Endothelial cell (in vitro differentiated cells): ENCODE results near the gene SFPQ. TPM values are rescaled to one million over a fixed set of nuclear protein-coding genes. Genes with fewer than 3 reads are reported as not detected.
"Not testable (repeated sequence)": the region's sequence is repeated elsewhere in the genome, so short reads cannot be mapped to it uniquely, and the experiment has no call there.

Experiments
- DNase-seq: peaks from one replicate; pipeline ENCODE4 v3.0.0; 2021; ENCODE audit warnings: low spot score
- H3K27ac Mint-ChIP-seq: one replicate; pipeline ENCODE4 v1.8.0; 2021; ENCODE audit warnings: mixed read lengths, inconsistent platforms; ENCODE audit not compliant: unreplicated experiment
- H3K27me3 Mint-ChIP-seq: one replicate; pipeline ENCODE4 v1.8.0; 2021; ENCODE audit warnings: mild to moderate bottlenecking, moderate library complexity, mixed read lengths, inconsistent platforms; ENCODE audit not compliant: unreplicated experiment
- H3K36me3 Mint-ChIP-seq: one replicate; pipeline ENCODE4 v1.8.0; 2021; ENCODE audit warnings: mild to moderate bottlenecking, low read depth, mixed read lengths, inconsistent platforms; ENCODE audit not compliant: unreplicated experiment
- H3K4me1 Mint-ChIP-seq: one replicate; pipeline ENCODE4 v1.8.0; 2021; ENCODE audit warnings: mild to moderate bottlenecking, mixed read lengths, inconsistent platforms; ENCODE audit not compliant: unreplicated experiment
- H3K4me3 Mint-ChIP-seq: one replicate; pipeline ENCODE4 v1.8.0; 2021; ENCODE audit warnings: mild to moderate bottlenecking, mixed read lengths, inconsistent platforms; ENCODE audit not compliant: unreplicated experiment
- H3K9me3 Mint-ChIP-seq: one replicate; pipeline ENCODE4 v1.8.0; 2021; ENCODE audit warnings: mixed read lengths, inconsistent platforms; ENCODE audit not compliant: unreplicated experiment
- total RNA-seq: library from RNA; stranded (reverse); fragmentation: NEBNext Ultra II Directional; extraction: Animal tissue kit (Norgen Biotek cat#: 25700); gene quantifications from one replicate; pipeline ENCODE4 v1.2.1, GENCODE V29; 2021; ENCODE audit not compliant: unreplicated experiment
- TF ChIP-seq, protein P1 (sequence below): fragments of 200-600 bp; sonication (generic); IDR thresholded peaks from one replicate; pipeline ENCODE4 v1.5.0; 2021; ENCODE audit warnings: antibody characterized with exemption; ENCODE audit not compliant: unreplicated experiment

Gene SFPQ
- total RNA-seq, 1 donor from 2014 or later = 370 TPM

DNA sequence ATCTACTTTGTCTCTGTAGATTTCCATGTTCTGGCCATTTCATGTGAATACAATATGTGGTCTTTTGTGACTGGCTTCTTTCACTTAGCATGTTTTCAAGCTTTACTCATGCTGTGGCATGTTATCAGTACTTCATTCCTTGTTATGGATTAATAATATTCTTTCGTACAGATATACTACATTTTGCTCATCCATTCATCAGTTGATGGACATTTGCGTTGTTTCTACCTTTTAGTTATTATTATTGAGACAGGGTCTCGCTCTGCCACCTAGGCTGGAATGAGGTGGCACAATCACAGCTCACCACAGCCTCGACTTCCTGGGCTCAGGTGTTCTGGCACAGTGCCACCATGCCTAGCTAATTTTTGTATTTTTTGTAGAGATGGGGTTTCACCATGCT lies 21.4 kb downstream of the SFPQ start:
- Mint-ChIP-seq H3K27me3 (no peaks in the 10 kb centered on the region), H3K4me1 (no peaks in the 10 kb centered on the region), H3K27ac (no peak overlapping the region), H3K36me3 (peaks cover 8% of the 10 kb centered on the region), H3K4me3 (no peak overlapping the region), H3K9me3 (no peaks in the 10 kb centered on the region)
- DNase-seq = no peak
- TF ChIP-seq, protein P1, sequence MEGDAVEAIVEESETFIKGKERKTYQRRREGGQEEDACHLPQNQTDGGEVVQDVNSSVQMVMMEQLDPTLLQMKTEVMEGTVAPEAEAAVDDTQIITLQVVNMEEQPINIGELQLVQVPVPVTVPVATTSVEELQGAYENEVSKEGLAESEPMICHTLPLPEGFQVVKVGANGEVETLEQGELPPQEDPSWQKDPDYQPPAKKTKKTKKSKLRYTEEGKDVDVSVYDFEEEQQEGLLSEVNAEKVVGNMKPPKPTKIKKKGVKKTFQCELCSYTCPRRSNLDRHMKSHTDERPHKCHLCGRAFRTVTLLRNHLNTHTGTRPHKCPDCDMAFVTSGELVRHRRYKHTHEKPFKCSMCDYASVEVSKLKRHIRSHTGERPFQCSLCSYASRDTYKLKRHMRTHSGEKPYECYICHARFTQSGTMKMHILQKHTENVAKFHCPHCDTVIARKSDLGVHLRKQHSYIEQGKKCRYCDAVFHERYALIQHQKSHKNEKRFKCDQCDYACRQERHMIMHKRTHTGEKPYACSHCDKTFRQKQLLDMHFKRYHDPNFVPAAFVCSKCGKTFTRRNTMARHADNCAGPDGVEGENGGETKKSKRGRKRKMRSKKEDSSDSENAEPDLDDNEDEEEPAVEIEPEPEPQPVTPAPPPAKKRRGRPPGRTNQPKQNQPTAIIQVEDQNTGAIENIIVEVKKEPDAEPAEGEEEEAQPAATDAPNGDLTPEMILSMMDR = no peak

DNA sequence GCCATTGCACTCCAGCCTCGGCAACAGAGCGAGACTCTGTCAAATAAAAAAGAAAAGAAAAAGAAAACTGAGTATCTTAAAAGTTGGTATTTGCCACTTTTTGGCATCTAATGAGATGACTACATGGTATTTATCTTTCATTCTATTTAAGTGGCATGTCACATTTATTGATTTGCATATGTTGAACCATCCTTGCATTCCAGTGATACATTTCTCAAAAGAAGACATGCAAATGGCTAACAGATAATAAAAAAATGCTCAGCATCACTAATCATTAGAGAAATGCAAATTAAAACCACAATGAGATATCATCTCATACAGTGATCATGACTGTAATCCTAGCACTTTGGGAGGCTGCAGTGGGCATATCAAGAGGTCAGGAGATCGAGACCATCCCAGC lies 28.1 kb downstream of the SFPQ start:
- H3K27ac Mint-ChIP-seq = no peak overlapping the region
- no peaks in the 10 kb centered on the region for H3K4me1 Mint-ChIP-seq
- no peak overlapping the region for H3K4me3 Mint-ChIP-seq
- H3K9me3 Mint-ChIP-seq = no peaks in the 10 kb centered on the region
- DNase-seq = no peak
- H3K27me3 Mint-ChIP-seq = no peaks in the 10 kb centered on the region
- TF ChIP-seq, protein P1 = no peak
- no peaks in the 10 kb centered on the region for H3K36me3 Mint-ChIP-seq

DNA sequence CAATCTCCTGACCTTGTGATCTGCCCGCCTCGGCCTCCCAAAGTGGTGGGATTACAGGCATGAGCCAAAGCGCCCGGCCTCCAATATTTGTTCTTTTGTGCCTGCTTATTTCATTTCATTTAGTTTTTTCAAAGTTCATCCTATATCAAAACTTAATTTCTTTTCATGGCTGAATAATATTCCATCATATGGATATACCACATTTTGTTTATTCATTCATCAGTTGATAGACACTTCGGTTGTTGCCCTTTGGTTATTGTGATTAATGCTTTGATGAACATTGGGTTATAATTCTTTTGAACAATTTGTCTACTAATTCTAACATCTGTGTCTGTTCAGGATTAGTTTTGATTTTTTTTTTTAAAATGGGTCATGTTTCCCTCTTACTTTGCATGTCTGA lies 41.7 kb downstream of the SFPQ start:
- TF ChIP-seq, protein P1 = no peak
- Mint-ChIP-seq H3K4me3 (no peak overlapping the region), H3K9me3 (no peaks in the 10 kb centered on the region), H3K27ac (no peak overlapping the region), H3K36me3 (no peaks in the 10 kb centered on the region), H3K27me3 (peaks cover 1% of the 10 kb centered on the region), H3K4me1 (peaks cover 4% of the 10 kb centered on the region)
- DNase-seq = no peak

DNA sequence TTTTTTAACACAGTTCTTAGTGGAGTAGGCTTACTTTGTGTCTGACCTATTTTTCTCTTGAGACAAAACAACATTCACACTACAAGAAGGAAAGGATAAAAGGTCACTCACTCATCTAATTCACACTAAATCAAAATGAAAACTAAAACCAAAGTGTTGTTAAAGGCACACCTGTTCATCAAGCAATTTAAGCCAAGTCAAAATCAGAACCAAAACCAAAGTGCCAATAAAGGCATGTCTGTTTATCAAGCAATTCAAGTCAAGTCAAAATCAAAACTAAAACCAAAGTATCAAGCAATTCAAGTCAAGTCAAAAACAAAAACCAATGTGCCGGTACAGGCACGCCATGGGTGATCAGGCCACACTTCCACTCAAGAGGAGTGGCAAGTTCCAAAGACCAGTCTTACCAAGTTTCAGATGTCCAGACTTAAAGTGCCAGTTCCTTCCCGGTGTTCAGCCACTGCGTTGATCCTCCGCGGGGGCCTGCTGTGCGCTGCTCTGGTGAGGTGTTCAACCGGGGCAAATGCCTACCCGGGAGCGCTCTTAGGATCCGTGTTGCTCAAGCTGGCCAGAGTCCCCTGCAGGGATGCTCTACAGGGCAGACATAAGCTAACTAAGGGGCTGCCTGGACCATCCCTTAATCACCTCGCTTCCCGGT lies 46.9 kb downstream of the SFPQ start:
- not testable (repeated sequence) for H3K27me3 Mint-ChIP-seq, H3K27ac Mint-ChIP-seq

DNA sequence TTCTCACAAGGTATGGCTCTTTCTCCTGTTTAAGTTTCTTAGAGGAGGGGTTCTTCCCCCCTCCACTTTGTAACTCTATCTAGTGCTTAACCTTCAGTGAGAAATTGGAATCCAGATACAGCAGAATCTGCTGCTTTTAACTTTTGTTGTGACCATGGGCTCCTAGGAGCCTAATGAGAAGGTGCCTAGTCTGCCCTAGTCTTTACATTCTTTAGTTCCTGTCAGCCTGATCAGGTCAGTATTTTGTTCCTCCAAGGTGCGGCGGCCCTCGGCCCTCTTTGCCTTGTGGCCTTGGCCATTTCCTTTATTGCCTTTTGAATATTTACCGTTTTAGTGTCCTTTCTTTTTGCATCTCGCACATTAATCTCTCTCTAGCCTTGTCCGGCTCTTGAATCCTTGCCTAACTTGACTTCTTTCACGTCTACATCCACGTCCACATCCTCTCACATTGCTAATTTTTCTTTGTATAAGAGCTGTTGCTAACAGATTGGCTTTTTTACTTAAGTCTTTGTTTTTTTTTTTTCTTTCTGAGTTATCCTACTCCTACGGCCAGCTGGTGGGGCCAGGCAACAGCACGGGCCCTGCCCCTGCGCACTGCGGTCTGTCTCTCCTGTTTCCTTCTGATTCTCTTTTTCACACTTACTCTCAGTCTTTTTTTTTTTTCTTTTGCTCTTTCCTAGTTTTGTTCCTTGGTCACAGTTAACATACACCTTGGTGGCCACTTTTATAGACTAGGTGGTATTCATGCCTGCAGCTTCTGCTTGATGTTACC lies 49.0 kb downstream of the SFPQ start:
- H3K36me3 Mint-ChIP-seq = no peaks in the 10 kb centered on the region
- DNase-seq = no peak
- H3K4me3 Mint-ChIP-seq = no peak overlapping the region
- H3K27me3 Mint-ChIP-seq = no peaks in the 10 kb centered on the region
- TF ChIP-seq, protein P1 = no peak
- H3K4me1 Mint-ChIP-seq = peaks cover 4% of the 10 kb centered on the region
- no peaks in the 10 kb centered on the region for H3K9me3 Mint-ChIP-seq
- no peak overlapping the region for H3K27ac Mint-ChIP-seq

More for the DNA sequence above, 46.9 kb downstream of the SFPQ start:
- not testable (repeated sequence) for H3K9me3 Mint-ChIP-seq, H3K4me1 Mint-ChIP-seq, DNase-seq, H3K4me3 Mint-ChIP-seq, H3K36me3 Mint-ChIP-seq

DNA sequence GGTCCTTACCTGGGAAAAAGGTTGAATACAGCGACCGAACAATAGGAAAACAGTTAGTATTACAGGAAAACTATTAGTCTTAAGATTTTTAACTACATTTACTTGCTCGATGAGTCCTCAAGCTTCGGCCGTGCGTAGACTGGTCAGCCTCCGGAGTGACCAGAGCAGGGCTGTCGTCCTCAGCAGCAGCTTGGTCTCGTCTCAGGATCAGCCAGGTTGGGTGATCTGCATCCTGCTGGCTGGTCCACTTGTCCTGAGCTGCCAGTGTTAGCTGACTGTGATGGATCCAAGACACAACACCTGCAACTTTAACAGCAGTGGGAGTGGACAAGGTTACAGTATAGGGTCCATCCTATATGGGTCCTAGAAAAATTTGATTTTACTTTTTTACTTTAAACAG lies 50.2 kb downstream of the SFPQ start:
- not testable (repeated sequence) for H3K36me3 Mint-ChIP-seq, H3K27me3 Mint-ChIP-seq, H3K9me3 Mint-ChIP-seq, H3K4me1 Mint-ChIP-seq, H3K4me3 Mint-ChIP-seq, DNase-seq, H3K27ac Mint-ChIP-seq

DNA sequence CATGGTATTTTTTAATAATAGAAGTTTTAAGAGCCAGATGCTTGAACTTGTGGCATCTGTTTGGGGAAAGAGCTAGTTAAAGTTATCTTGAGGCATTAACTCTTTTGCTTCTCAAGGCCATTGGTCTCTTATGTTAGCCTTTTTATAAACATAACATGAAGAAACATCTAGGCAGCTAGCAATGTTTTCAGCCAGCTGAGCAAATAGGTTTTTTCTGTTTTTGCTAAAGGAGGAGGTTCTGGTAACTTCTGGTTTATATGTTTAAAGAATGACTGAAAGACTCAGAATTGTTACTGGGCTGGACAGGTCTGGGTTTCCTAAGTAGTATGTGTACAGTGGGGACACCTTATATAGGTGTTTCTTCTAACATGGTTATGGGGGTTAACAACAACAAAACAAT lies 50.7 kb downstream of the SFPQ start:
- not testable (repeated sequence) for H3K4me1 Mint-ChIP-seq, H3K27me3 Mint-ChIP-seq, H3K27ac Mint-ChIP-seq, H3K9me3 Mint-ChIP-seq, H3K36me3 Mint-ChIP-seq, DNase-seq, H3K4me3 Mint-ChIP-seq

DNA sequence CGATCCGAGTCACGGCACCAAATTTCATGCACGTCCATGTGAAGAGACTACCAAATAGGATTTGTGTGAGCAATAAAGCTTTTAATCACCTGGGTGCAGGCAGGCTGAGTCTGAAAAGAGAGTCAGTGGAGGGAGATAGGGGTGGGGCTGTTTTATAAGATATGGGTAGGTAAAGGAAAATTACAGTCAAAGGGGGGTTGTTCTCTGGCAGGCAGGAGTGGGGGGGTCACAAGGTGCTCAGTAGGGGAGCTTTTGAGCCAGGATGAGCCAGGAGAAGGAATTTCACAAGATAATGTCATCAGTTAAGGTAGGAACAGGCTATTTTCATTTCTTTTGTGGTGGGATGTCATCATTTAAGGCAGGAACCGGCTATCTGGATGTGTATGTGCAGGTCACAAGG lies 55.4 kb downstream of the SFPQ start:
- H3K4me1 Mint-ChIP-seq, DNase-seq, H3K9me3 Mint-ChIP-seq, H3K27me3 Mint-ChIP-seq, H3K36me3 Mint-ChIP-seq, H3K27ac Mint-ChIP-seq, H3K4me3 Mint-ChIP-seq: not testable (repeated sequence)
